ENCODE measurements around the gene UQCC5. TPM values are rescaled to one million over a fixed set of nuclear protein-coding genes. Genes with fewer than 3 reads are reported as not detected.
"Not testable (repeated sequence)": the region's sequence is repeated elsewhere in the genome, so short reads cannot be mapped to it uniquely, and the experiment has no call there.

The UQCC5 gene
- polyA plus RNA-seq, 2 of the 4 experiments (the other 2 are of a cell fraction), result 11.7 to 63.3 TPM

- ATAC-seq, result no peak
- CTCF ChIA-PET, result interaction anchor here (3.0 kb wide), 1 partner anchor 53 kb away, joined by 11 read pairs; no protein-coding TSS in a partner anchor
- 97% methylated on average over 21 of the region's 34 CpGs for WGBS (ENCODE audit: missing lambda C conversion rate)
Observed at GRCh38 chr3:52524752-52525679, 11.4 kb upstream of the UQCC5 start.

GRCh38 chr3:52525680-52526561 lies 10.5 kb upstream of the UQCC5 start:
- POLR2A ChIA-PET, result no interaction called here
- TF ChIP-seq KDM1A (IDR thresholded peaks at IDR 0.05; ENCODE audit: low read depth), result no peak
- no peak for TF ChIP-seq CBX2 (IDR thresholded peaks at IDR 0.05; ENCODE audit: borderline replicate concordance, low read depth)
- TF ChIP-seq RCOR1 (IDR thresholded peaks at IDR 0.05; ENCODE audit: low read depth, low read length), result no peak
- no peak overlapping the region for H3K4me3 ChIP-seq
- no peak for DNase-seq (ENCODE audit: low read depth in 1 of 2, low spot score in 1 of 2)
- 100% methylated on average over 7 of the region's 9 CpGs for WGBS (ENCODE audit: missing lambda C conversion rate)
- no peaks in the 10 kb centered on the region for H3K4me1 ChIP-seq
- H3K4me2 ChIP-seq, result no peak overlapping the region
- CTCF ChIA-PET, result interaction anchor here (1.0 to 3.0 kb wide), 2 partner anchors 54 to 61 kb away, joined by 3 to 11 read pairs; no protein-coding TSS in a partner anchor
- no peak overlapping the region for H3K27ac ChIP-seq
- no peaks in the 10 kb centered on the region for H3K9me3 ChIP-seq
- no peak for ATAC-seq
- no peak for FAIRE-seq

More at GRCh38 chr3:52524752-52525679, 11.4 kb upstream of the UQCC5 start:
- FAIRE-seq, result no peak
- POLR2A ChIA-PET, result no interaction called here
- no peak overlapping the region for H3K4me2 ChIP-seq
- no peak overlapping the region for H3K4me3 ChIP-seq
- DNase-seq (ENCODE audit: low read depth in 1 of 2, low spot score in 1 of 2), result no peak
- TF ChIP-seq KDM5A (IDR thresholded peaks at IDR 0.05) (no peak), MAZ (IDR thresholded peaks at IDR 0.05; ENCODE audit: borderline replicate concordance, low read depth, low read length) (no peak), CBX8 (IDR thresholded peaks at IDR 0.05) (no peak), ZFP36 (IDR thresholded peaks at IDR 0.05; ENCODE audit: borderline replicate concordance, partially characterized antibody) (no peak), TFCP2L1 (CRISPR knock-in tag; IDR thresholded peaks at IDR 0.05) (no peak), HOXA7 (CRISPR knock-in tag; IDR thresholded peaks at IDR 0.05) (no peak), RARB (CRISPR knock-in tag; IDR thresholded peaks at IDR 0.05) (no peak), GATA3 (IDR thresholded peaks at IDR 0.05; ENCODE audit: borderline replicate concordance) (no peak), ZC3H11A (IDR thresholded peaks at IDR 0.05) (no peak), NFE2L2 (conservative IDR thresholded peaks at IDR 0.05; ENCODE audit: low read length) (no peak), MYC (IDR thresholded peaks at IDR 0.05; ENCODE audit: borderline replicate concordance, low read length) (no peak), CBX2 (IDR thresholded peaks at IDR 0.05; ENCODE audit: borderline replicate concordance, low read depth) (no peak), MAX (IDR thresholded peaks at IDR 0.05) (no peak), ELK1 (IDR thresholded peaks at IDR 0.05; ENCODE audit: low read depth, low read length) (no peak), POLR2AphosphoS2 (conservative IDR thresholded peaks at IDR 0.05; ENCODE audit: low read length) (no peak)
- no peak overlapping the region for H3K27ac ChIP-seq
- H3K4me1 ChIP-seq, result no peaks in the 10 kb centered on the region
- no peaks in the 10 kb centered on the region for H3K9me3 ChIP-seq

GRCh38 chr3:52526671-52527038 lies 9.8 kb upstream of the UQCC5 start:
- H3K4me3 ChIP-seq; ATAC-seq; DNase-seq (ENCODE audit: low read depth in 1 of 2, low spot score in 1 of 2); POLR2A ChIA-PET; H3K4me2 ChIP-seq; H3K27ac ChIP-seq; H3K9me3 ChIP-seq; H3K4me1 ChIP-seq; FAIRE-seq: not testable (repeated sequence)
- CTCF ChIA-PET, result interaction anchor here (1.0 to 3.0 kb wide), 2 partner anchors 55 to 60 kb away, joined by 3 to 11 read pairs; no protein-coding TSS in a partner anchor
- WGBS (ENCODE audit: missing lambda C conversion rate), result 84% methylated on average over 4 of the region's 5 CpGs
